ENCODE data around the gene EPHB1.

DNA sequence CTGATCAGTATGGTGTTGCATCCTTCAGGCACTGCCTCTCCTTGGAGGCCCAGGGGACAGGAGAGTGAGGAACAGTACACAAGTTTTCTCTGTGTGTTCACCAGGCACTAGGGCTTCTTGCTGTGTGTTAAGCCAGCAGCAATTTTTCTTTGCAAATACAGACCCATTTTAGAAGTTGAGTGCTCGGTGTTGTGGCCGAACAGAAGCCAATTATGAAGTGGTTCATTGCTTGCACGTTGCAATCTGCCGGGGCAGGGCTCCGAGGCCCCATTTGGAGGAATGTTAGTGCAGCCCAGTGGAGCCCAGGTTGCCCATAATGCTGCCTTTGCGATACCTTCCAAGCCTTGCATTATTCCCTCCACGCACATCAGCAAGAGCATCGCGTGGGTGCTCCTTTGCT is 51.0 kb downstream of the EPHB1 start:
- TF ChIP-seq JUND (IDR thresholded peaks at IDR 0.05) = no peak
- no peak for TF ChIP-seq POLR2A (IDR thresholded peaks at IDR 0.05; ENCODE audit: borderline replicate concordance, extremely low read depth, insufficient read depth, insufficient read length)
- TF ChIP-seq, protein P1, sequence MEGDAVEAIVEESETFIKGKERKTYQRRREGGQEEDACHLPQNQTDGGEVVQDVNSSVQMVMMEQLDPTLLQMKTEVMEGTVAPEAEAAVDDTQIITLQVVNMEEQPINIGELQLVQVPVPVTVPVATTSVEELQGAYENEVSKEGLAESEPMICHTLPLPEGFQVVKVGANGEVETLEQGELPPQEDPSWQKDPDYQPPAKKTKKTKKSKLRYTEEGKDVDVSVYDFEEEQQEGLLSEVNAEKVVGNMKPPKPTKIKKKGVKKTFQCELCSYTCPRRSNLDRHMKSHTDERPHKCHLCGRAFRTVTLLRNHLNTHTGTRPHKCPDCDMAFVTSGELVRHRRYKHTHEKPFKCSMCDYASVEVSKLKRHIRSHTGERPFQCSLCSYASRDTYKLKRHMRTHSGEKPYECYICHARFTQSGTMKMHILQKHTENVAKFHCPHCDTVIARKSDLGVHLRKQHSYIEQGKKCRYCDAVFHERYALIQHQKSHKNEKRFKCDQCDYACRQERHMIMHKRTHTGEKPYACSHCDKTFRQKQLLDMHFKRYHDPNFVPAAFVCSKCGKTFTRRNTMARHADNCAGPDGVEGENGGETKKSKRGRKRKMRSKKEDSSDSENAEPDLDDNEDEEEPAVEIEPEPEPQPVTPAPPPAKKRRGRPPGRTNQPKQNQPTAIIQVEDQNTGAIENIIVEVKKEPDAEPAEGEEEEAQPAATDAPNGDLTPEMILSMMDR (IDR thresholded peaks at IDR 0.05 in 2 of 3, conservative IDR thresholded peaks at IDR 0.05 in 1 of 3; ENCODE audit: borderline replicate concordance in 1 of 3, insufficient read depth in 1 of 3, low read depth in 2 of 3, low read length in 2 of 3) = no peak
- TF ChIP-seq FOSL1 (IDR thresholded peaks at IDR 0.05; ENCODE audit: low read depth) = no peak
- TF ChIP-seq EZH2phosphoT487 (IDR thresholded peaks at IDR 0.05; ENCODE audit: borderline replicate concordance) = no peak
- no peak for TF ChIP-seq ZNF274 (IDR thresholded peaks at IDR 0.05; ENCODE audit: low read depth, low read length)
- TF ChIP-seq, protein P2, sequence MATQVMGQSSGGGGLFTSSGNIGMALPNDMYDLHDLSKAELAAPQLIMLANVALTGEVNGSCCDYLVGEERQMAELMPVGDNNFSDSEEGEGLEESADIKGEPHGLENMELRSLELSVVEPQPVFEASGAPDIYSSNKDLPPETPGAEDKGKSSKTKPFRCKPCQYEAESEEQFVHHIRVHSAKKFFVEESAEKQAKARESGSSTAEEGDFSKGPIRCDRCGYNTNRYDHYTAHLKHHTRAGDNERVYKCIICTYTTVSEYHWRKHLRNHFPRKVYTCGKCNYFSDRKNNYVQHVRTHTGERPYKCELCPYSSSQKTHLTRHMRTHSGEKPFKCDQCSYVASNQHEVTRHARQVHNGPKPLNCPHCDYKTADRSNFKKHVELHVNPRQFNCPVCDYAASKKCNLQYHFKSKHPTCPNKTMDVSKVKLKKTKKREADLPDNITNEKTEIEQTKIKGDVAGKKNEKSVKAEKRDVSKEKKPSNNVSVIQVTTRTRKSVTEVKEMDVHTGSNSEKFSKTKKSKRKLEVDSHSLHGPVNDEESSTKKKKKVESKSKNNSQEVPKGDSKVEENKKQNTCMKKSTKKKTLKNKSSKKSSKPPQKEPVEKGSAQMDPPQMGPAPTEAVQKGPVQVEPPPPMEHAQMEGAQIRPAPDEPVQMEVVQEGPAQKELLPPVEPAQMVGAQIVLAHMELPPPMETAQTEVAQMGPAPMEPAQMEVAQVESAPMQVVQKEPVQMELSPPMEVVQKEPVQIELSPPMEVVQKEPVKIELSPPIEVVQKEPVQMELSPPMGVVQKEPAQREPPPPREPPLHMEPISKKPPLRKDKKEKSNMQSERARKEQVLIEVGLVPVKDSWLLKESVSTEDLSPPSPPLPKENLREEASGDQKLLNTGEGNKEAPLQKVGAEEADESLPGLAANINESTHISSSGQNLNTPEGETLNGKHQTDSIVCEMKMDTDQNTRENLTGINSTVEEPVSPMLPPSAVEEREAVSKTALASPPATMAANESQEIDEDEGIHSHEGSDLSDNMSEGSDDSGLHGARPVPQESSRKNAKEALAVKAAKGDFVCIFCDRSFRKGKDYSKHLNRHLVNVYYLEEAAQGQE (IDR thresholded peaks at IDR 0.05; ENCODE audit: low read depth) = no peak
- TF ChIP-seq EZH2 (IDR thresholded peaks at IDR 0.05) = no peak
- TF ChIP-seq CEBPB (IDR thresholded peaks at IDR 0.05; ENCODE audit: low read depth) = no peak
- TF ChIP-seq YY1 (IDR thresholded peaks at IDR 0.05; ENCODE audit: extremely low read depth, insufficient replicate concordance, low read depth, low read length) = no peak
- TF ChIP-seq RAD21 (IDR thresholded peaks at IDR 0.05; ENCODE audit: low read depth) = no peak
- no peak for TF ChIP-seq SP1 (IDR thresholded peaks at IDR 0.05; ENCODE audit: low read depth)
- TF ChIP-seq, protein P3, sequence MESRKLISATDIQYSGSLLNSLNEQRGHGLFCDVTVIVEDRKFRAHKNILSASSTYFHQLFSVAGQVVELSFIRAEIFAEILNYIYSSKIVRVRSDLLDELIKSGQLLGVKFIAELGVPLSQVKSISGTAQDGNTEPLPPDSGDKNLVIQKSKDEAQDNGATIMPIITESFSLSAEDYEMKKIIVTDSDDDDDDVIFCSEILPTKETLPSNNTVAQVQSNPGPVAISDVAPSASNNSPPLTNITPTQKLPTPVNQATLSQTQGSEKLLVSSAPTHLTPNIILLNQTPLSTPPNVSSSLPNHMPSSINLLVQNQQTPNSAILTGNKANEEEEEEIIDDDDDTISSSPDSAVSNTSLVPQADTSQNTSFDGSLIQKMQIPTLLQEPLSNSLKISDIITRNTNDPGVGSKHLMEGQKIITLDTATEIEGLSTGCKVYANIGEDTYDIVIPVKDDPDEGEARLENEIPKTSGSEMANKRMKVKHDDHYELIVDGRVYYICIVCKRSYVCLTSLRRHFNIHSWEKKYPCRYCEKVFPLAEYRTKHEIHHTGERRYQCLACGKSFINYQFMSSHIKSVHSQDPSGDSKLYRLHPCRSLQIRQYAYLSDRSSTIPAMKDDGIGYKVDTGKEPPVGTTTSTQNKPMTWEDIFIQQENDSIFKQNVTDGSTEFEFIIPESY (IDR thresholded peaks at IDR 0.05; ENCODE audit: extremely low read depth, insufficient replicate concordance, low read length) = no peak
- TF ChIP-seq ZFX (IDR thresholded peaks at IDR 0.05) = no peak

All from HCT116 (cell line).